ENCODE data around the gene CTU2. TPM values are rescaled to one million over a fixed set of nuclear protein-coding genes. Genes with fewer than 3 reads are reported as not detected.

CTU2 gene
- total RNA-seq, 2 donors from 2014 or later: 15.0 to 19.1 TPM

- Histone ChIP-seq H3K27ac (no peak overlapping the region), H3K4me1 (replicated peaks) (no peaks in the 10 kb centered on the region), H3K27me3 (replicated peaks; ENCODE audit: insufficient read depth) (no peaks in the 10 kb centered on the region), H3K4me3 (no peak overlapping the region), H3K9me3 (no peaks in the 10 kb centered on the region), H3K36me3 (peaks cover 9 to 33% of the 10 kb centered on the region in 2 donors)
- TF ChIP-seq CTCF (IDR thresholded peaks at IDR 0.05) (no peak), POLR2A (IDR thresholded peaks at IDR 0.05) (no peak), POLR2AphosphoS5 (IDR thresholded peaks at IDR 0.05) (no peak)
- intact Hi-C loops (cut with DNase I): no loop called here
- DNase-seq (ENCODE audit: low spot score): no peak
- WGBS: 68% methylated on average over 20 of the region's 20 CpGs
Observed at GRCh38 chr16:88727871-88728270, 21.6 kb downstream of the CTU2 start.

- intact Hi-C loops (cut with DNase I): loop anchor here (10.0 kb wide), 2 partner anchors 444 to 484 kb away; partner anchors contain the start of genes CDH15 and ZNF778
- Histone ChIP-seq H3K9me3 (no peaks in the 10 kb centered on the region), H3K27me3 (replicated peaks; ENCODE audit: insufficient read depth) (no peaks in the 10 kb centered on the region), H3K27ac (no peak overlapping the region), H3K36me3 (peaks cover 6 to 14% of the 10 kb centered on the region in 2 donors), H3K4me3 (no peak overlapping the region), H3K4me1 (replicated peaks) (no peaks in the 10 kb centered on the region)
- DNase-seq (ENCODE audit: low spot score): no peak
- WGBS: 86% methylated on average over 34 of the region's 34 CpGs
- TF ChIP-seq POLR2AphosphoS5 (IDR thresholded peaks at IDR 0.05): no peak
- no peak for TF ChIP-seq POLR2A (IDR thresholded peaks at IDR 0.05)
- no peak for TF ChIP-seq CTCF (IDR thresholded peaks at IDR 0.05)
Observed at GRCh38 chr16:88730632-88731607, 24.6 kb downstream of the CTU2 start.

- H3K36me3 ChIP-seq: peaks cover 0 to 6% of the 10 kb centered on the region in 2 donors
- WGBS: 81% methylated on average over 11 of the region's 15 CpGs
Observed at GRCh38 chr16:88731699-88732098, 25.4 kb downstream of the CTU2 start.

GRCh38 chr16:88732172-88732960 is 26.1 kb downstream of the CTU2 start:
- H3K27ac ChIP-seq: no peak overlapping the region
- no peaks in the 10 kb centered on the region for H3K4me1 ChIP-seq (replicated peaks)
- DNase-seq (ENCODE audit: low spot score): no peak
- H3K27me3 ChIP-seq (replicated peaks; ENCODE audit: insufficient read depth): no peaks in the 10 kb centered on the region
- TF ChIP-seq POLR2A (IDR thresholded peaks at IDR 0.05) (no peak), CTCF (IDR thresholded peaks at IDR 0.05) (no peak), POLR2AphosphoS5 (IDR thresholded peaks at IDR 0.05) (no peak)
- no peak overlapping the region for H3K4me3 ChIP-seq
- WGBS: 80% methylated on average over 19 of the region's 30 CpGs
- no peaks in the 10 kb centered on the region for H3K9me3 ChIP-seq
- no peaks in the 10 kb centered on the region for H3K36me3 ChIP-seq
- intact Hi-C loops (cut with DNase I): loop anchor here (10.0 kb wide), 2 partner anchors 442 to 482 kb away; partner anchors contain the start of genes CDH15 and ZNF778

More at GRCh38 chr16:88731699-88732098, 25.4 kb downstream of the CTU2 start:
- Histone ChIP-seq H3K4me3 (no peak overlapping the region), H3K27me3 (replicated peaks; ENCODE audit: insufficient read depth) (no peaks in the 10 kb centered on the region), H3K27ac (no peak overlapping the region), H3K9me3 (no peaks in the 10 kb centered on the region), H3K4me1 (replicated peaks) (no peaks in the 10 kb centered on the region)
- intact Hi-C loops (cut with DNase I): loop anchor here (10.0 kb wide), 2 partner anchors 443 to 483 kb away; partner anchors contain the start of genes CDH15 and ZNF778
- DNase-seq (ENCODE audit: low spot score): no peak
- TF ChIP-seq POLR2AphosphoS5 (IDR thresholded peaks at IDR 0.05) (no peak), CTCF (IDR thresholded peaks at IDR 0.05) (no peak), POLR2A (IDR thresholded peaks at IDR 0.05) (no peak)
